Stimulated activated naive CD4-positive, alpha-beta T cell (primary cell): ENCODE measurements around the gene MYO1E.
"Not testable (repeated sequence)": the region's sequence is repeated elsewhere in the genome, so short reads cannot be mapped to it uniquely, and the experiment has no call there.

Source experiments
- DNase-seq, 6 experiments: peaks; one replicate each; lab custom pipeline; 2025; lab: John Stamatoyannopoulos, UW

Gene MYO1E

DNA sequence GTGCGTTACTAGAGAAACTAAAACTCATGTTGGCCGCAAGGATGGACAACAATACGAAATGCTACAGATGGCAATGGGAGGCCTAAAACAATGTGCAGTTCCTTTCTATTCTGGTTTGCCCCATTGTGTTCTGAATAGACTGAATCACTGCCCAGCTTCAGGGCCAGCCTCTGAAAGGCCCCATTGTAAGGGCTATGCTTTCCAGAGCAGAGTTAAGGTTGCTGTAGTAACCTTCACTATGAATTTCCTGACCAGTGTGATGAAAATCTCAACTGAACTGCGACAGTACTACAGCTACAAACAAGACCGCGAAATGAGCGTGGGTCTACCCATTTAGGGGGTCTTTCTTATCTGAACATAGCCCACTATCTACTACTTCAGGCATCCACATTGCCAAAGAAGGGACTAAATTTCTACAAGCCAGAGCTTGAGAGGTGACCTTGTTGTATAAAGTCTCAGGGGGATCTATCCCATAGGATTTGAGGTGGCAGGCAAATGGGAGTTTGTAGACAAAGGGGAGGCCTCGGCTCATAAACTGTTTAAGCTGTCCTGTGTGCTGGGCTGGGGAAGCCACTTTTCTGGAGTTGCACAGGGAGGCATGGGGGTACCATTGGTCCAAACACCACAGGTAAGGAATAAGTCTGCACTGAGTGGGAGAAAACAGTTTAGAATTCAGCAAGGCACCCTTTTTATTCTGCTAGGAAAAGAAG is 80.1 kb downstream of the MYO1E start:
- no peak for DNase-seq

DNA sequence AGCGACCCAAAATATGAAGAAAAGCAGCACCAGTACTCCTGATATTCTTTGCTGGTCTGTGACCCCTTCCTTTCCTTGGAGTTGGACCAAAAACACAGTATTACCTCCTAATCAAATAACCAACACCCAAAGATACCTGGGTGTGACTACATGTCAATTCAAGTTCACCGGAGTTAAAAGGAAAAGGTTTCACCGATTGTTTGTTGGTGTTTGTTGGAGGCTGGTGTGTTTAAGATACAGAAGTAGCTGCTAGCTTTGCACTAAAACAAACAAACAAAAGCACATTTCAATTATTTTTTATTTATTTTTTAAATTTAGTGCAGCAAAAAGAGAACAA is 81.5 kb downstream of the MYO1E start:
- no peak for DNase-seq

DNA sequence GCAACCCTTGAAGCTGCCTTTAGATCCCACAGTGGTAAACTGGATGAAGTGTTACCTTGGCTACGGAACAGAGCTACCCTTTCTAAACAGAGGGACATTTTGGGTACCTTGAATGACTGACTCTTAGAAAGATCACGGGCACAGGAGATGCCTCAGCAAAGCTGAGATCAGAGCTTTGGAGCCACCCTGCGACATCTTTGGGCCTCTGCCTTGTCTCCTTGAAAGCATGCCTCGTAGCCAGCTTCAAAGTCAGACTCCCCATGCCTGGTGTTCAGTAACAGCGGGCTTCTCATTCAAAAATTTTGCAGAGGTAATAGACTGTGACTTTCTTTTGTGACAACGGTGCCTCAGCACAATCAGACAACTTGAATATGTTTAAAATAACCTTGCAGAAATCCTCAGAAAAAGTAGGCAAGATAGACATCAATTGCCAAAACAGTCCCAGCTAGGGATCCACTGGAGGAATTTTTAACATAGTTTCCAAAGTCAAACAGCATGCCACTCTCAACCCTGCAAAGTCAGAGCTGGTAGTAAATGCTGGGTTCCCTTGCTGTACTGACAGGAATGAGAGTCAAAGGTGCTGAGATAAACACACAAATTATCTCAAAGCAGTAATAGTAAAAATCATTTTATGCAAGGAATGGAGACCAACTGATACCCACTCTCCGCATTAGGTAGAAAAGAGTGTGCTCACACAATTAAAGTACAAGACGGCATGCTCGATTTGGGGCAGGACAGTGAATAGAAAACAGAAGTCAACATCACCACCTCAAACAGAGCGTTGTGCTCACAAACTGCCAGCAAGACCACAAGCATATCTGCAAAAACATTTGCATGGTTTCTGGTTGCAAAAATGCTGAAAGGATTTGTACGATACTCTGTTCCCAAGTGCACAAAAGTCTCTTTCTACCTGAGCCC is 82.1 kb downstream of the MYO1E start:
- DNase-seq: no peak

DNA sequence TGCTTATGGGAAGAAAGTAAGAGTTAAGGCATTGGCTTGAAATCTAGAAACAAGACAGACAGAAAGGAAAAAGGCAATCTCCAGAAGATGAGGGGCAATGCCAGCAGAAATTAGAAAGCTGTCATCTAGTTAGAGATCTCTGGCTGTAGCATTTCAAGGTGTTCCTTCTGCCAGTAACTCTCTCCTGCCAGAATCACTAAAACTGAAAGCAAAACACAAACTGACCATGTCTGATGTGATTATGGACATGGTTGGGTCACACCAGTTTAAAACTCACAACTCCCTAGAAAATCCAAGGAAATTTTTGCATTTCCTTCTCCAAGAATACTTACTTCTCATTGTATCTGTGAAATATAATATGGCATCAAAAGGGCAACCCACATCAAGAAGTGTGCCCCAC is 83.1 kb downstream of the MYO1E start:
- DNase-seq: no peak

DNA sequence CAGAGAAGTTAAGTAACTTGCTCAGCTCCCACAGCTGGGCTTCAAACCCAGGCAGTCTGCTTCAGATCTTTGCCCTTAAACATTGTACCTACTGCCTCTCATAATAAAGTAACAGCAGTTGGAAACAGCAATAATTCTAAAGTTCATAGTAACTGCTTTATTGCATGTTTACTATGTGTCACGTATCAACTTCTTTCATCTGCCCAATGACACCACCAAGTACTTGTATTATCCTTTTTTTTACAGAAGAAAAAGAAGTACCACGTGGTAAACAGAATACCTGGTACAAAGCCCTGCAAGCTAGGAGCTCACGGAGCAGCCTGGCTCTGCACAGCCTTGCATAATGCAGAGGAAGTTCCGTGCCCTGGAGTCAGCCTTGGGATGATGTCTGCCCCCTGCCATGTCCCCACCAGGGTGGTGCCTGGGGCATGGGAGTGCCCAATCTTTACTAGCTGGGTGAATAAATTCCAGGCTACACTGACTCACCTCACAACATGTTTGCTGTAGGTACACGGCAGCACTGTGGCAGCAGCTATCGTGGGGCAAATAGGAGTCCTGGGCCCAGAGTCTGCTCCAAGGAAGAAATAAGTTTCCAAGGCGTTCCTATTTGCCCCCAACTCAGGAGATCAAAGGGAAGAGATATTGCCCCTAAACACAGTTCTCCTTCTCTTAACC is 88.8 kb downstream of the MYO1E start:
- no peak for DNase-seq

DNA sequence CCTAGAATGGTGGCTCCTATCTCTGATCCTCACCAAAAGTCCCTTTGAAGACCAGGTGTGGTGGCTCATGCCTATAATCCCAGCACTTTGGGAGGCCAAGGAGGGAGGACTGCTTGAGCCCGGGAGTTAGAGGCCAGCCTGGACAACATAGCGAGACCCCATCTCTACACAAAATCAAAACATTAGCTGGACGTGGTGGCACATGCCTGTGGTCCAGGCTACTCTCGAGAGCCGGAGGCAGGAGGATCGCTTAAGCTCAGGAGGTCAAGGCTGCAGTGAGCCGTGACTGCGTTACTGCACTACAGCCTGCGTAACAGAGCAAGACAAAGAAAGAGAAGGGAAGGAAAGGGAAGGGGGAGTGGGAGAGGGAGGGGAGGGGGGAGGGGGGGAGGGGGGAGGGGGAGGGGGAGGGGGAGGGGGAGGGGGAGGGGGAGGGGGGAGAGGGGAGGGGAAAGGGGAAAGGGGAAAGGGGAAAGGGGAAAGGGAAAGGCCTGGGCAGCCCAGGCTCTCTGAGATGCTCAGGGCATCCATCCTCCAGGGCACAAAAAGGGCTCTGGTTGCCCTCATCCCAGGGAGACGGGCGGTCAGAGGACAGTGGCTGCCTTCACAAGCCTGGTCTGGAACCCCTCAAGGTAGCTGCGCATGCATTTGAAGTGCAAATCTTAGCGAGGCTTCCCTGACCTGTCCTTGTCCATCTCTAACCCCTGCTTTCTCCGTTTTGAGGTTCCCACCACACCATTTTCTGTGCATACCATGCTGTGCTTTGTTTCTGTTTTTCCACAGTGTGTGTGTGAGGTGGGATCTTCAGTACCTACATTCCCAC is 89.9 kb downstream of the MYO1E start:
- DNase-seq: no peak

DNA sequence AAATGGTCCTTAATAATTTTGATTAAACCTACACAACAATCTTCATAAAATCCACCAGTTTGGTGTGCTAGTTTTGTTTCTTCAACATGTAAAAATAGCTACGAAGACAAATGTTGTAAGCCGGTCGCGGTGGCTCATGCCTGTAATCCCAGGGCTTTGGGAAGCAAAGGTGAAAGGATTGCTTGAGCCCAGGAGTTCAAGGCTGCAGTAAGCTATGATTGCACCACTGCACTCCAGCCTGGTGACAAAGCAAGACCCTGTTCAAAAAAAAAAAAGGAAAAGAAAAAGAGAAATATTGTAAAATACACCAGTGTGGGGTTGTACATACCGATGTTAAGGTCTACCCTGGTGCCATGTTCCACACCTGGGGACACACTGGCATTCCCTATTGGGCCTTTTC is 91.0 kb downstream of the MYO1E start:
- DNase-seq: no peak

DNA sequence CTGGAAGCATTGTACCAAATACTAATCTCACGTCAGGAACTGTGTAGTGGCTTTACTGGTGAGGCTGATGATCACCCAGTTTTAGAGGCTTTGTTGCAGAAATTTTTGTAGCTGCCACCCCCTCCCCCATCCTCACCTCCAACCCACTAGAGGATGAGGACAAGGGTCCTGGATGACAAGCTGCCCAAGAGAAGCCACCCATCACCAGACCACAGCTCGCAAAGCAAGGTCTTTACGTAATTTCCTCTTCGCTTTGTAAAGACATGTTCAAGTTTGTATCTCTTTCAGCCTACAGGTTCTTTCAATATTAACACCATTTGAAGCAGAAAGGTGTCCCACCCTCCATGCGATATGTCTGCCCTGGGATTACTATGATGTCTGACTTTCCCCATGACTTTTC is 91.8 kb downstream of the MYO1E start:
- DNase-seq: no peak

DNA sequence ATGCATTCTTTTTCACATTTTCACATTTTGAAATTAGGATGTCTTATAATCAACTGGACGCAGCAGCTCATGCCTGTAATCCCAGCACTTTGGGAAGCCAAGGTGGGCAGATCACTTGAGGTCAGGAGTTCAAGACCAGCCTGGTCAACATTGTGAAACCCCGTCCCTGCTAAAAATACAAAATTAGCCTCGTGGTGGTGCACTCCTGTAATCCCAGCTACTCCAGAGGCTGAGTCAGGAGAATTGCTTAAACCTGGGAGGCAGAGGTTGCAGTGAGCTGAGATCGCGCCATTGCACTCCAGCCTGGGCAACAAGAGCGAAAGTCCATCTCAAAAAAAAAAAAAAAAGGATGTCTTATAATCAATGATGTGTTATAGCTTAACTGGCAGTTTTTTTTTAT is 92.4 kb downstream of the MYO1E start:
- not testable (repeated sequence) for DNase-seq

DNA sequence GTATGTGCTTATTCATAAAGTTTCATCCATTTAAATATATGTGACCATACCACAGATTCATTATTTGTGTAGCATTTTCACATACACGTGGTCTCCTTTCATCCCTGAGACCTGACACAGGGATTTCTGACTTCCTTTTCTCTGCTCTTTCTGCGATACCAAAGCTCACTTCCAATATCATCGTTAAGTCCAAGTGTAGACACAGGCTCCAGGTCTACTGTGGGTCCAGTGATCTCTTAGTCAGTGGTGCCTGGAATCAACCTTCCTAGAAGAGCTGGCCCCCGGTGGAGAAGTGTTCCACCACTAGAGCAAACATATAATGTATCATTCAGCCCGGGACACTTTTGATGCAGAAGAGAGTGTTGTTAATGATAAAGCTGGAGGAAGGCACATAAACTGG is 93.6 kb downstream of the MYO1E start:
- DNase-seq: no peak

DNA sequence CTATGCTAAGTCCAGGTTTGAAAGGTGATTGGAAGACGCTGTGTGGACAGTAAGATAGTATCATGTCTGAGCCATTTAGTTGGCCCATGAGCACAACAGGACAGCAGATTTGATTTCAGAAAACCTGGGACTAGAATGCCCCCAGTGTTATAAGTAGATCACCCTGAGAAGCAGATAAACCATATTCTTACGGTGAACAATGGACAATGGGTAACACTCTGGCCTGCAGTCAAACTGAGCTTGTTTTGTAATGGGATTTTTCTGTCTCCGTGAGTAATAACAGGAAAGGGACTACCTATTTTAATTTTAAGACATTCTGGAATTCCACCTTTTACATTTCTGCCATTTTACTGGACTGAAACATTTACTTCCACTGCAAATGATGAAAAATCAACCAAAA is 94.6 kb downstream of the MYO1E start:
- no peak for DNase-seq

DNA sequence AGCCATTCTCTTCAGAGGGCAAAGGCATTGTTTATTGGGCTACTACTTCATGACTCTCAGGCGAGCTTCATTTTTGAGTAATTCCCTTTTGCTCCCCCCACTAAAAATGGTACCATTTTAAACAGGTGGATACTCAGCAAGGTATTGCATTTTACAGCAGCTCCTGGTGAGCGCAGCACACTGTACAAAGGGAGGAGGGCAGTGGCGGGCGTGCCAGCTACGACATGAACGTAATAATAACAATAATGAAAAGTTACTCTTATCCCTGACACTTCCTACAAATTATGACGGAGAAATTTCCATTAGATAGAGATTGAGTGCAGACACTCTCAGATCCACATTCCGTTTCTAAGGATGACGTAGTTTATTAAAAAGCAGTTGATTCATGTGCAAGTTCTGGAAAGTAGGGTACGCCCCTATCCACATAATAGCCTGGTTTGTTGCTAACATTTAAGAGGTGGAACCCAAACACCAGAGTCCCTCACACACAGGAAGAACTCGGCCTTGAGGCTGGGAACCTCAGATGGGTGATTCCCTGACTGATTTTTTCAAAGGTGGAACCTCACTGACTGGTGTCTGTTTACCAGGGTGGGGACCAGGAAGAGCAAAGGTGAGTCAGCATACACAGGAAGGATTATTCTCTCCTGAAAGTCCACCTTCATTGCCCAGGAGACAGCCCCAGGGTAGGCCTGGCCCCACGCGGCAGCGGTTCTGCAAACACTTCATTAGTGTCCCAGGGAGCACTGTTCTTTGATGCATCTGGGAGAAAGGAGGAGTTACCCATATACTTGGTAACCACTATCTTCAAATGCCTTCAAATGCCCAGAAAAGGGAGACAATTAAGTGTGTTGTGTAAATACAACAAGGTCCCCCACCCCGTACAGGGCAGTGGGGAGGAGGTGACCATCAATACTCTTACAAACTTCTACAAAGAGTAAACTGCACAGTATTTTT is 96.2 kb downstream of the MYO1E start:
- no peak for DNase-seq

DNA sequence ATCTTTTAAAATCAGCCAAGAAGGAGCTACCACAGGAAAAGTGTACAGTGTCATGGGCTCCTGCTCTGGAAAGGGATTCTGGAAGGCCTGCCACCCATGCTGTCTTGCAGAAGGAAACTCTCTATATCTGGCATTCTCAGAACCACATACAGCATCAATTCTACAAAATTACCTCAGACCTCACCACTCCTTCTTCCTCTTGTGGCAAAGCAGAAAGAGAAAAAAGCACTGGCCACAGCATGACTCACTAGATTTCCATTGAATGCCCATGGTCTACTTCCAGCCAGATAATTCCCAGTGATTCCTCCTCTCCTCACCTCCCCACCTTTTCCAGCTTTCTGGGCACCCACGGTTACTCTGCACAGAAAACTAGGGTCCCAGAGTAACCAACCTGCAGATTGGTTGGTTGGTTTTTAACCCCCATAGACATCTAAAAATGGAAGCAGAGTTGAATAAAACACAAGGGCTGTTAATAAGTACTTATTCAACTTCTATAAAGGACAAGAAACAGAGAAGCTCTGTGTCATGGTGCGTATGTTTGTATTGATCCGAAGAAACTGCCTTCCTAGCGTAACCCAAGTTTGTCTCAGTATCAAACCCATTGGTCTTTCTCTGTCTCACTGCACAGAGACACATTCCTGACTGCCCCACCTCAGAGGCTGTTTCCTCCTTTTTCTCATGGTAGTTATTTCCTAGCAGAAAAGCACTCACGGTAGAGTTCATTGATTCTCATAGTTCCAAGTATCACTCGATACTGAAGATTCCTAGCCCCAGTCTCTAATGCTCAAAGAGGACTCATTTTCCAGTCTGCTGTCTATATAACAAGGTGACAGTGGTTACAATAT is 98.3 kb downstream of the MYO1E start:
- no peak for DNase-seq

DNA sequence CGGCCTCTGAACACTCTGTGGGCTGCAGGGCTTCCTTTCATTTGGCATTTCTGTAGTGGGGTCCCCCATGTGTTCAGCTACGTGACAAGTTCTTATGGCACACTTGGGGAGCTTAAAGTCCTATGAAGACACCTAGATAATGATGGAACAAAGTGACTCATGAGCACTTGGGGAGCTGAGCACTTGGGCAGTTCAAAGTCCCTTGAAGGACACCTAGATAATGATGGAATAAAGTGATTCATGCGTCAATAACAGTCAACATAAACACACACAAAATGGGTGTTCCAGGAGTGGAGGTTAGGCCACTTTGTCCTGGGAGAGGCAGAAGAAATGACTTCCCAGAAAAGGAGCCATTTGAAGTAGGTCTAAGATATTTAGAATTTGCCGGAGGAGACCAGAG is 99.4 kb downstream of the MYO1E start:
- no peak for DNase-seq

DNA sequence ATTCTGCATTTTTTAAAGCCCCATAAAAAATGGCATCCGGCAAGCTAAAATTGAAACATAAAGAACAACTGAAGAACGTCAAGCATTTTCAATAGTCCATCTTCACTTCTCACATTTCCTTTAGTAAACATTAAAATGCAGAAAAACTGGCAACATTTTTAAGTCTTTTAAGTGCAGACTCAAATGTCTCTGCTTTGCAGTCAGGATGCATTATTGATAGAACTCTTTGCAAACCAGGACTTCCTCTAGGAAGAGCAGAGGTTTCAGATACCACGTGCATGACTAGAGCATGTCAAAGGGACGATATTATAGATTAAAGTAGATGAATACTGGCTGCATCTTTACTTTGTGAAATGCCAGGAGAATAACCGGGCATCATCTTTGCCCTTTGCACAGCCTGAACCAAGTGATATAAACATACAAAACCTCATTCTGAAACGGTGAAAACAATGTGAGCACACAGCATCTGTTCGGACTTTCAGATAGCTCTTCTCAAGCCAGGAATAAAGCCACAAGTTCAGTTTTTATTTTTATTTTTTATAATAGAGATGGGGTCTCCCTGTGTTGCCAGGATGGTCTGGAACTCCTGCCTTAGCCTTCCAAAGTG is 101.0 kb downstream of the MYO1E start:
- no peak for DNase-seq

DNA sequence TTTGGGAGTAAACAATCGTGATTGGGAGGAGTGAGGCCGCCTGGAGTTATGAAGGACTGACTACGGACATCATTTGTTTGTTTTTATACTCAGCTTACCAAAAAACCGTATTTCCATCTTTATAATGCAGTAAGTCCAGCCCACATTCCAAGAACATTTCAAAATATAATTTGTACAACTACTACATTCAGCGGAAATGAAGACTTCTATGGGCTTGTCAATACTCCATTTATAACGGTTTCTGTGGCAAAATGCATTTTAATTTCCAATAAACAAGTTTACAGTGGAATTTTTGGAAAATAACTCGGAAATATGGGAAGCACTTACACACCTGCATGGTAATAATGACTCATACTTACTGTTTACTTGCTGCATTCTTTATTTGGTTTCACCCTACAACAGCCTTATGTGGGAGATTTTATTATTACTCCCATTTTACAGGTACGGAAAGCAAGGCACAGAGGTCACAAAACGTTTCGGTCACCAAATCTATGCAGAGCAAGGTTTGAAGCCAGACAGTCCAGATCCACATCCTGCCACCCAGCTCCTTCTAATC is 103.7 kb downstream of the MYO1E start:
- DNase-seq: no peak

DNA sequence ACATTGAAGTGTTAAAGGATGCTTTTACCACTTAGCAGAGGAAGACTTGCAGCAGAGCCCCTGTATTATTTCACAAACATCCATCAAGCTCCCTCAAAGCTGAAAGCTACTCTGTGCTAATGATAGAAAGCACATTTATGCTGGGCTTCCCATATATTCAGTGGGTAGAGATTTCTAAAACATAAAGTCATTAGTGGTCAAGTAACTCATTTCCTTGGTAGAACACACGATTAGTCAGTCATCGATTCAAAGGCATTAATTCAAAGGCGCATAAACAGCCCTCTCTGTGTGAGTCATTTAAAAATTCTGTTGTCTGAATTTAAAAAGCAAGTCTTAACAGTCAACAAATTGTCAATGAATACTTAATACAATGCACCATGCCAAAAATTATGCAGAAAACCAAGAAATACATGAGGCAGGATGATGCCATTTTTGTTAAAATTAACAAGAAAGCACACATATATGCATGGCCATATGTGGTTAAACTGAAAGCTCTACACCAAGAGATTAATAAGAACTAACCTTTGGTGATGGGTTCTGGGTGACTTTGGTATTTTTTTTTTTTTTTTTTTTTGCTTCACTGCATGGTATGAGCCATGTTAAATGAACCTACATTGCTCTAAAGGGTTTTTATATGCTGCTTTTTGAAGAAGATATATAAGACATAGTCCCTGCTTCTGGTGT is 104.4 kb downstream of the MYO1E start:
- no peak for DNase-seq

DNA sequence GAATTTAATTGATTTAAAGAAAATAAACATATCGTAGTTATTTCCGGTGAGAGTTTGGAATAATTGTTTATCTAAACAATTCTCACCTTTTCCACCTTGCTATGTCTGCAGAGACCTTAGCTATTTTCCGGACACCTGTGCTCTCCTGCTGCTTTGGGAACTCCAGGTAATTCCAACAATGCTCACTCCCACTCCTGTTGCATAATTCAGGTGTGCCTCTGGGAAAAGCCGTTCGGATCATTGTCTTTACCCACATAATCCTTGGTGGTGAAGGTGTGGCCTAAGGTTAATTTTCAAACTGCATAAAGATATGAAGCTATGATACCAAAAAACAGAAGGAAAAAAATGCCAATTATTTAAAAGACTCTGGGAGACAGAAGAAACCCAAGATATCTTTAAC is 106.6 kb downstream of the MYO1E start:
- DNase-seq: no peak

DNA sequence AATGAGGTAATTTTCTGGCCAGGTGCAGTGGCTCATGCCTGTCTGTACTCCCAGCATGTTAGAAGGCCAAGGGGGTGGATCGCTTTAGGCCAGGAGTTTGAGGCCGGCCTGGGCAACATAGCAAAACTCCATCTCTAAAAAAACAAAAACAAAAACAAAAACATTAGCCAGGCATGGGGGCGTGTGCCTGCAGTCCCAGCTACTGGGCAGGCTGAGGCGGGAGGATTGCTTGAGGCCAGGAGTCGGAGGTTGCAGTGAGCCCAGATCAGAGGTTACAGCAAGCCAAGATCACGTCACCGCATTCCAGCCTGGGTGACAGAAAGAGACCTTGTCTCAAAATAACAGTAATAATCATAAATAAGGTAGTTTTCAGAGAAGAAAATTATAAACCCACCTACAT is 110.4 kb downstream of the MYO1E start:
- DNase-seq: no peak
